ENCODE data around the gene SLC17A1. TPM values are rescaled to one million over a fixed set of nuclear protein-coding genes. Genes with fewer than 3 reads are reported as not detected.
"Not testable (repeated sequence)": the region's sequence is repeated elsewhere in the genome, so short reads cannot be mapped to it uniquely, and the experiment has no call there.

SLC17A1 gene
- polyA plus RNA-seq, 3 donors from 2014 or later, result not detected

DNA sequence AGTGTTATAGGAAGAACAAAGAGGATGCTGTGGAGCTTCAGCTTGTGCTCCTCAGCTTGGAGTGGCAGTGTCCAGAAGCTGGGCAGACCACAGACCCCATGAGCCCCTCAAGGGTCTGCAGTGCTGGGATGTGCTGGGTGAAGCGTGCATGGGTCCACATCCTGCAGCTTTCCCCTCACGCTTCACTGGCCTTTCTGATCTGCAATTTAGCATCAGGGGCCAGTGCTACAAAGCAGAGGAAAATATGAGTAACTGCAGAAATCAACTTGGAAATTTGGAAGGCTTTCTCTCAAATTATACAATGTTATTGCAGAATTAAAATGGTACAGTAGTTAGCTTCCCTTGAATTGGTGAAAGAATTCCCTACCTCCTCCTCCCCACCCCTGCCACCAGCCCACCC lies 67.2 kb downstream of the SLC17A1 start:
- Mint-ChIP-seq H3K4me1 (no peaks in the 10 kb centered on the region), H3K4me3 (no peak overlapping the region), H3K27me3 (ENCODE audit: low read depth in 3 of 3) (peaks cover 2 to 7% (median 5%) of the 10 kb centered on the region in 3 donors), H3K36me3 (no peaks in the 10 kb centered on the region), H3K9me3 (no peaks in the 10 kb centered on the region), H3K27ac (no peak overlapping the region)
- DNase-seq, result no peak

GRCh38 chr6:25757936-25758642 lies 73.8 kb downstream of the SLC17A1 start:
- H3K27me3 Mint-ChIP-seq (ENCODE audit: low read depth in 3 of 3), result peaks cover 2 to 4% (median 3%) of the 10 kb centered on the region in 3 donors

GRCh38 chr6:25756382-25757363 lies 75.2 kb downstream of the SLC17A1 start:
- Mint-ChIP-seq H3K9me3 (peaks cover 0 to 3% (median 0%) of the 10 kb centered on the region in 6 donors), H3K36me3 (no peaks in the 10 kb centered on the region), H3K27ac (no peak overlapping the region), H3K4me3 (no peak overlapping the region), H3K4me1 (no peaks in the 10 kb centered on the region), H3K27me3 (ENCODE audit: low read depth in 3 of 3) (peaks cover 2 to 6% (median 4%) of the 10 kb centered on the region in 3 donors)
- no peak for DNase-seq

More at GRCh38 chr6:25757936-25758642, 73.8 kb downstream of the SLC17A1 start:
- Mint-ChIP-seq H3K27ac (no peak overlapping the region), H3K4me1 (no peaks in the 10 kb centered on the region), H3K4me3 (no peak overlapping the region), H3K9me3 (peaks cover 0 to 3% (median 0%) of the 10 kb centered on the region in 6 donors), H3K36me3 (no peaks in the 10 kb centered on the region)
- no peak for DNase-seq

GRCh38 chr6:25755483-25755882 lies 76.4 kb downstream of the SLC17A1 start:
- Mint-ChIP-seq H3K27ac (no peak overlapping the region), H3K9me3 (peaks cover 0 to 3% (median 0%) of the 10 kb centered on the region in 6 donors), H3K4me3 (no peak overlapping the region), H3K36me3 (no peaks in the 10 kb centered on the region), H3K27me3 (ENCODE audit: low read depth in 3 of 3) (peaks cover 2 to 6% (median 4%) of the 10 kb centered on the region in 3 donors), H3K4me1 (no peaks in the 10 kb centered on the region)
- DNase-seq, result no peak

DNA sequence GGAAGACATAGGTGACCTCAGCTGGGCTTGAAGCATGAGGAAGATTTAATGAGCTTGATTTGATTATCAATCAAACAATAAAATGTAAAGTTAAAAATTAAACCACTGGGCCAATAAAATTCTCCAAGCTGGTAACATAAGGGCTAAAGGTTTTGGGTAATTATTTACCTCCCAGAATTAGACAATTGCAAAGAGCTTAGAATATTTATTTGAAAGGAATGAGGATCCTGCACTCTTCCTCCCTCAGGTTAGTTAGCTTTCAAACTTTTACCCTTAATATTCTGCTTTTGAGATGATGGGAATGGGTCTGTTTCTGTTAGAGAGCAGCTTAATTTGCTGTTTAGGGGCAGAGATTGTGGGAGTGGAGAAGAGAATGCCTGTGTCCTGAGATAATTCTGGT lies 77.3 kb downstream of the SLC17A1 start, which contains the start of gene SLC17A4:
TSS of gene SLC17A4 (plus strand) at position 208 of the 400 bp plus-strand sequence. CDS start 7,221 bp downstream, outside the sequence.
- Mint-ChIP-seq H3K36me3 (no peaks in the 10 kb centered on the region), H3K4me3 (no peak within 1 kb of the TSS), H3K4me1 (no peaks in the 10 kb centered on the region), H3K9me3 (peaks cover 0 to 3% (median 0%) of the 10 kb centered on the region in 6 donors), H3K27me3 (ENCODE audit: low read depth in 3 of 3) (peaks cover 2 to 5% (median 5%) of the 10 kb centered on the region in 3 donors), H3K27ac (no peak within 1 kb of the TSS)
- no peak for DNase-seq

DNA sequence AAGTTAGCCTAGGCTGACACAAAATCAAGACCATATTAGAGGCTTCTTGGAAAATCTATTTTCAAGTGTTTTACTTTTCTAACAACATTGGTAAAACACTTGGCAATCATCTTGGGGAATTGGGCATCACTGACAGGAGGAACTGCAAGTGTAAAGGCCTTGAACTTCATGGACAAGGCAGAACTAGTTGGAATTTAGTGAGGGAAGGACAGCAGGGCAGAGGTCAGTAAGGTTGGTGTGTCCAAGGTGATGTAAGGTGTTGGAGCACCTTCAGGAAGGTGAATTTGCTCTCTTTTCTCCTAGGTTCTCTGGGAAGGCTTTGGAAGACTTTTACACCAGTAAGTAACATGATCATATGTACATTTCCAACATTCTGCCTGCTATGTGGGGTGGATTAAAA lies 78.8 kb downstream of the SLC17A1 start:
- Mint-ChIP-seq H3K27me3 (ENCODE audit: low read depth in 3 of 3) (peaks cover 2 to 10% (median 5%) of the 10 kb centered on the region in 3 donors), H3K9me3 (peaks cover 0 to 3% (median 0%) of the 10 kb centered on the region in 6 donors), H3K36me3 (no peaks in the 10 kb centered on the region), H3K4me1 (no peaks in the 10 kb centered on the region), H3K27ac (no peak overlapping the region), H3K4me3 (no peak overlapping the region)
- DNase-seq, result no peak

- H3K9me3 Mint-ChIP-seq, result peaks cover 0 to 3% (median 0%) of the 10 kb centered on the region in 6 donors
- H3K4me3 Mint-ChIP-seq, result no peak overlapping the region
- peaks cover 2 to 8% (median 5%) of the 10 kb centered on the region in 3 donors for H3K27me3 Mint-ChIP-seq (ENCODE audit: low read depth in 3 of 3)
- H3K4me1 Mint-ChIP-seq, result no peaks in the 10 kb centered on the region
- no peak for DNase-seq
- no peak overlapping the region for H3K27ac Mint-ChIP-seq
- H3K36me3 Mint-ChIP-seq, result no peaks in the 10 kb centered on the region
Measured at GRCh38 chr6:25750906-25751305, 80.9 kb downstream of the SLC17A1 start.

GRCh38 chr6:25749837-25750236 lies 82.0 kb downstream of the SLC17A1 start:
- Mint-ChIP-seq H3K9me3 (peaks cover 0 to 3% (median 0%) of the 10 kb centered on the region in 6 donors), H3K27ac (no peak overlapping the region), H3K36me3 (no peaks in the 10 kb centered on the region), H3K4me3 (no peak overlapping the region), H3K4me1 (no peaks in the 10 kb centered on the region), H3K27me3 (ENCODE audit: low read depth in 3 of 3) (peaks cover 2 to 7% (median 5%) of the 10 kb centered on the region in 3 donors)
- DNase-seq, result no peak

- H3K9me3 Mint-ChIP-seq; H3K4me3 Mint-ChIP-seq; H3K27ac Mint-ChIP-seq; DNase-seq; H3K27me3 Mint-ChIP-seq (ENCODE audit: low read depth in 3 of 3); H3K36me3 Mint-ChIP-seq; H3K4me1 Mint-ChIP-seq: not testable (repeated sequence)
Measured at GRCh38 chr6:25748601-25749517, 83.0 kb downstream of the SLC17A1 start.

DNA sequence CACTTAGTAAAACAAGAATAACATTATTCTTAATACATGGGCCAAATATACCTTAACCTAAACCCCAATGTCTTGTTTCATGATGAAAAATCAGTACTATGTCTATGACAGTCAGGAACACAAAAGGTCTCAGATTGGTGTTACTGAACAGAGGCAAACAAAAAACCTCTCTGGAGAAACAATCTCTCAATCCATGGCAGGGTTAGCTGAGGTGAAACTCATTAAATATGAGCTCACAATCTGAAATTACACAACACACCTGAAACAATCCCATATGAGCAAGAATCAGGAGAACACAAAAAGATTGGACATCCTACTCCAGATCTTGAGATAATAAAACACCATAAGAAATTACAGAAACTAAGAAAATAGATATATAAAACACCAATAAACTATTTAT lies 83.8 kb downstream of the SLC17A1 start:
- no peaks in the 10 kb centered on the region for H3K9me3 Mint-ChIP-seq
- peaks cover 0 to 7% (median 2%) of the 10 kb centered on the region in 3 donors for H3K27me3 Mint-ChIP-seq (ENCODE audit: low read depth in 3 of 3)
- H3K27ac Mint-ChIP-seq, result no peak overlapping the region
- no peak for DNase-seq
- H3K36me3 Mint-ChIP-seq, result no peaks in the 10 kb centered on the region
- H3K4me1 Mint-ChIP-seq, result no peaks in the 10 kb centered on the region
- no peak overlapping the region for H3K4me3 Mint-ChIP-seq

DNA sequence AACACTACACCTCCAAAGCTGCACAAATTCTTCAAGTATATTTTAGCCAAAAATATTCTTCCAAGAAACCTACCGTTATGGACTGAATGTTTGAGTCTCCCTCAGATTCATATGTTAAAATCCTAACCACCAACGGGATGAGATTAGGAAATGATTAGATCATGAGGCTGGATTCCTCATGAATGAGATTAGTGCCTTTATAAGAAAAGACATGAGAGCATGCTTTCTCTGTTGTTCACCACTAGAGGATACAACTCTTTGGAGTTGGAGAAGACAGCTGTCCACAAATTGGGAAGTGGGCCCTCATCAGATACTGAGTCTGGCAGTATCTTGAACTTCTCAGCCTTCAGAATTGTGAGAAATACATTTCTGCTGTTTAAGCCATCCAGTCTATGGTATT lies 84.4 kb downstream of the SLC17A1 start:
- Mint-ChIP-seq H3K9me3 (no peaks in the 10 kb centered on the region), H3K4me1 (no peaks in the 10 kb centered on the region), H3K27me3 (ENCODE audit: low read depth in 3 of 3) (peaks cover 0 to 6% (median 2%) of the 10 kb centered on the region in 3 donors), H3K4me3 (no peak overlapping the region), H3K27ac (no peak overlapping the region), H3K36me3 (no peaks in the 10 kb centered on the region)
- no peak for DNase-seq

DNA sequence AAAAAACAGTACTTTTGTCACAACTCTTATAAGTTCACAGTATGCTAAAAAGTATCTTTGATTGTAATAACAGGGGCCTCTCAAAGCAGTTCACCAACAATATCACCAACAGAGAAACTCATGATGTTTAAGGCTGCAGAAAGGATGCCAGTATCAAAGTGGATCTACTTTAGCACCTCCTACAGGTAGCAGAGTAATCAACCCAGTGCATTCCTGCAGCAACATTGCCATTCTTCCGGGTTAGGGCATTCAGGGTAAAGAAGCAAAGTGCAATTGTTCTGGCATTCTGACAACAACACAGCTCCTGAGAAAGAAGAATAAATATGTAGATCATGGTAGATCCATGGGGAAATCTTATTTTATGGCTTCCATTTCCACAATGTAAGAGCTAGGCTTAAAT lies 84.9 kb downstream of the SLC17A1 start:
- Mint-ChIP-seq H3K4me3 (no peak overlapping the region), H3K9me3 (no peaks in the 10 kb centered on the region), H3K36me3 (no peaks in the 10 kb centered on the region), H3K4me1 (no peaks in the 10 kb centered on the region), H3K27me3 (ENCODE audit: low read depth in 3 of 3) (peaks cover 2 to 4% (median 2%) of the 10 kb centered on the region in 3 donors), H3K27ac (no peak overlapping the region)
- DNase-seq, result no peak

DNA sequence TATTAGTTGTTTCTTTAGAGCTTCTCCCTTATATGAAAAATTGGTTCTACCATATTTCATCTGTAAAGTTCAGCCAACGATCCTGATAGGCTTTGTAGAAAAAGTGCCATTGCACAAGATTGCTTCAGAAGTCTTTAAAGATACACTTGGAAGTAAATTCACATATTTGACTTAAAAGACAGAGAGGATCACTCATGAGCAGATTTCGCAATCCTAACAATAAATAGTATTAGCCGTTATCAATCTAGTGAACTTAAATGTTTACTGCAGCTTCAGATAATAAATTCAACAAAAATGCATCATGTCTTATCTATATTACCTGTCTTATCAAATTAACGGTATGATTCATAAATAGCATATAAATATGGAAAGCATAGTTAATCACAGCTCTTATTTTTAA lies 86.0 kb downstream of the SLC17A1 start:
- Mint-ChIP-seq H3K9me3 (no peaks in the 10 kb centered on the region), H3K36me3 (peaks cover 0 to 1% (median 0%) of the 10 kb centered on the region in 3 donors), H3K27ac (no peak overlapping the region), H3K4me3 (no peak overlapping the region), H3K4me1 (no peaks in the 10 kb centered on the region), H3K27me3 (ENCODE audit: low read depth in 3 of 3) (peaks cover 2 to 6% (median 3%) of the 10 kb centered on the region in 3 donors)
- DNase-seq, result no peak

All from immature natural killer cell (primary cell).